OCI-LY7 (cell line): Measurements from ENCODE around the gene AQR. TPM values are rescaled to one million over a fixed set of nuclear protein-coding genes. Genes with fewer than 3 reads are reported as not detected.

Source experiments
- BruUV-seq: library from RNA; stranded (reverse); fragments of 400-500 nt; replicated peaks from 2 replicates; lab custom pipeline; 2021; lab: Mats Ljungman, UMichigan
- CTCF ChIA-PET: fragments of 300-600 bp; sonication (Branson Sonifier 250); formaldehyde crosslinking; loops from one replicate; lab custom pipeline; 2022; ENCODE audit warnings: antibody characterized with exemption; ENCODE audit not compliant: unreplicated experiment; lab: Charles Lee
- POLR2A ChIA-PET: fragments of 300-600 bp; sonication (Branson Sonifier 250); formaldehyde crosslinking; loops from one replicate; lab custom pipeline; 2022; ENCODE audit warnings: antibody characterized with exemption; lab: Charles Lee
- DNase-seq: peaks from one replicate; pipeline ENCODE4 v3.0.0-alpha.2; 2015; ENCODE audit warnings: low spot score
- H2AFZ ChIP-seq: fragments of 200-600 bp; sonication (generic), shearing (Covaris generic); 2 replicates; pipeline ENCODE4 v1.6.1; 2014; ENCODE audit warnings: mild to moderate bottlenecking, antibody characterized with exemption, low read length, moderate library complexity
- H3K27ac ChIP-seq: fragments of 200-600 bp; sonication (generic); 2 replicates; pipeline ENCODE4 v1.5.1; 2014; ENCODE audit warnings: mixed run types, low read depth, mild to moderate bottlenecking, moderate library complexity, low read length, inconsistent platforms; ENCODE audit not compliant: poor library complexity, severe bottlenecking
- H3K36me3 ChIP-seq: fragments of 200-600 bp; sonication (generic); 2 replicates; pipeline ENCODE4 v1.6.1; 2014; ENCODE audit warnings: mild to moderate bottlenecking, antibody characterized with exemption, low read length, moderate library complexity, mixed read lengths; ENCODE audit not compliant: insufficient read depth
- H3K4me1 ChIP-seq: fragments of 200-600 bp; sonication (generic); 2 replicates; pipeline ENCODE4 v1.5.1; 2014; ENCODE audit warnings: mild to moderate bottlenecking, low read length; ENCODE audit not compliant: insufficient read depth, poor library complexity, severe bottlenecking
- H3K4me2 ChIP-seq: fragments of 200-600 bp; sonication (generic); 2 replicates; pipeline ENCODE4 v1.6.1; 2014; ENCODE audit warnings: mild to moderate bottlenecking, low read length
- H3K4me3 ChIP-seq: fragments of 200-600 bp; sonication (generic); 2 replicates; pipeline ENCODE4 v1.5.1; 2014; ENCODE audit warnings: mild to moderate bottlenecking, low read depth, low read length; ENCODE audit not compliant: poor library complexity, severe bottlenecking
- H3K79me2 ChIP-seq: fragments of 200-600 bp; sonication (generic); 2 replicates; pipeline ENCODE4 v1.6.1; 2016; ENCODE audit warnings: low read depth, mild to moderate bottlenecking, low read length, moderate library complexity, mixed read lengths; ENCODE audit not compliant: insufficient read depth
- H3K9me2 ChIP-seq: fragments of 200-600 bp; sonication (generic); 2 replicates; pipeline ENCODE4 v1.6.1; 2016; ENCODE audit warnings: mild to moderate bottlenecking, low read length, mixed read lengths; ENCODE audit not compliant: insufficient read depth
- H3K9me3 ChIP-seq: fragments of 200-600 bp; sonication (generic); 2 replicates; pipeline ENCODE4 v1.6.1; 2014; ENCODE audit warnings: mild to moderate bottlenecking, mixed run types, low read length, mixed read lengths
- H4K20me1 ChIP-seq: fragments of 200-600 bp; sonication (generic); 2 replicates; pipeline ENCODE4 v1.6.1; 2014; ENCODE audit warnings: mild to moderate bottlenecking, antibody characterized with exemption, low read length, moderate library complexity, mixed read lengths; ENCODE audit not compliant: insufficient read depth
- CTCF ChIP-seq: fragments of 200-600 bp; sonication (generic); conservative IDR thresholded peaks from 2 replicates; pipeline ENCODE4 v1.5.1; 2014; ENCODE audit warnings: mild to moderate bottlenecking, antibody characterized with exemption, low read length, moderate library complexity, mixed read lengths
- EZH2phosphoT487 ChIP-seq: fragments of 200-600 bp; sonication (generic); IDR thresholded peaks from 2 replicates; pipeline ENCODE4 v1.6.1; 2018; ENCODE audit warnings: low read depth, borderline replicate concordance, mild to moderate bottlenecking, mixed run types, antibody characterized with exemption, low read length, moderate library complexity, mixed read lengths
- intact Hi-C: fragments of 100-400 bp; cut with micrococcal nuclease; formaldehyde crosslinking; loops from one replicate; pipeline ENCODE4 v1.10.0; 2022; ENCODE audit not compliant: unreplicated experiment
- total RNA-seq, 2 experiments: library from RNA; depleted of rRNA in 1 of 2; stranded (reverse); fragments of >200 nt in 1 of 2; shearing (Covaris generic) in 1 of 2; gene quantifications; 2 replicates each; pipeline ENCODE4 v1.2.3, GENCODE V29; 2014 to 2022

The AQR gene
- total RNA-seq, 2 experiments from 2014 or later = 18.5 to 36.4 TPM

- intact Hi-C loops = no loop called here
- Histone ChIP-seq H2AFZ (no peak overlapping the region), H4K20me1 (no peaks in the 10 kb centered on the region), H3K4me2 (no peak overlapping the region), H3K9me3 (no peaks in the 10 kb centered on the region), H3K79me2 (no peaks in the 10 kb centered on the region), H3K4me1 (no peaks in the 10 kb centered on the region), H3K36me3 (peaks cover 80% of the 10 kb centered on the region), H3K9me2 (no peaks in the 10 kb centered on the region), H3K27ac (no peak overlapping the region), H3K4me3 (no peak overlapping the region)
- TF ChIP-seq CTCF (no peak), EZH2phosphoT487 (no peak)
- no TSS peak for BruUV-seq
- ChIA-PET CTCF (no interaction called here), POLR2A (interaction anchor here (0.5 kb wide), 1 partner anchor 818 kb away, joined by 3 read pairs; no protein-coding TSS in a partner anchor)
- DNase-seq = no peak
These were observed 68.8 kb downstream of the AQR start for GRCh38 chr15:34900748-34901147.

- intact Hi-C loops = no loop called here
- H3K4me3 ChIP-seq = no peak overlapping the region
- H3K27ac ChIP-seq = no peak overlapping the region
- peaks cover 27% of the 10 kb centered on the region; the same call in 1 of the 2 replicates for H3K9me3 ChIP-seq
- TF ChIP-seq CTCF = no peak
- no peaks in the 10 kb centered on the region for H3K79me2 ChIP-seq
- peaks cover 86% of the 10 kb centered on the region for H3K36me3 ChIP-seq
- no peak for DNase-seq
- no peak overlapping the region for H3K4me2 ChIP-seq
- no TSS peak for BruUV-seq
- CTCF ChIA-PET = no interaction called here
- no peaks in the 10 kb centered on the region for H4K20me1 ChIP-seq
- no peaks in the 10 kb centered on the region for H3K9me2 ChIP-seq
- no peak overlapping the region for H2AFZ ChIP-seq
- POLR2A ChIA-PET = no interaction called here
- no peaks in the 10 kb centered on the region for H3K4me1 ChIP-seq
These were observed 73.4 kb downstream of the AQR start for GRCh38 chr15:34896183-34896582.

GRCh38 chr15:34893967-34894366 lies 75.6 kb downstream of the AQR start:
- peaks cover 92% of the 10 kb centered on the region for H3K36me3 ChIP-seq
- no peaks in the 10 kb centered on the region for H4K20me1 ChIP-seq
- H3K4me2 ChIP-seq = no peak overlapping the region
- intact Hi-C loops = no loop called here
- ChIA-PET CTCF (no interaction called here), POLR2A (no interaction called here)
- TF ChIP-seq CTCF (no peak), EZH2phosphoT487 (no peak)
- no TSS peak for BruUV-seq
- H3K4me1 ChIP-seq = no peaks in the 10 kb centered on the region
- H3K27ac ChIP-seq = no peak overlapping the region
- no peaks in the 10 kb centered on the region for H3K9me2 ChIP-seq
- no peak for DNase-seq
- H3K4me3 ChIP-seq = no peak overlapping the region
- H3K9me3 ChIP-seq = peaks cover 27% of the 10 kb centered on the region; the same call in 1 of the 2 replicates
- H3K79me2 ChIP-seq = no peaks in the 10 kb centered on the region
- no peak overlapping the region for H2AFZ ChIP-seq
